Measurements from ENCODE around the gene CAP2.

Gene CAP2

DNA sequence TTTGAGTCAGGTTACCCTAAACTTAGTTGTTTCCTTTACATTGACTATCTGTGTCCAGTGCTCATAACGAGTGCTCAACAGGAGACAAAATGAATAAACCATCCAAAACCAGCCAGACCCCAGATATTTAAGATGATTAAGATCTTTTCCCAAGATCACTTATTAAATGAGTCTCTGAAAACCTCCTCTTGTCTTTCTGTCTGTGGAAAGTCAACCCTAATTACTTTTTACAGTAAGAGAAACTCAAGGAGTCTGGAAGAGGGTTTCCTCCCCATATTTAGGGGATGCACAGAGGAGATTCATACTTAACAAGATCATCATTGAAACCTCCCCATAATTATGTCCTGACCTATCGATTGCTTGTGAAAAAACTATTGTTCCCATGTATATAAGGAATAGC is 84.0 kb downstream of the CAP2 start:
- DNase-seq = no peak

DNA sequence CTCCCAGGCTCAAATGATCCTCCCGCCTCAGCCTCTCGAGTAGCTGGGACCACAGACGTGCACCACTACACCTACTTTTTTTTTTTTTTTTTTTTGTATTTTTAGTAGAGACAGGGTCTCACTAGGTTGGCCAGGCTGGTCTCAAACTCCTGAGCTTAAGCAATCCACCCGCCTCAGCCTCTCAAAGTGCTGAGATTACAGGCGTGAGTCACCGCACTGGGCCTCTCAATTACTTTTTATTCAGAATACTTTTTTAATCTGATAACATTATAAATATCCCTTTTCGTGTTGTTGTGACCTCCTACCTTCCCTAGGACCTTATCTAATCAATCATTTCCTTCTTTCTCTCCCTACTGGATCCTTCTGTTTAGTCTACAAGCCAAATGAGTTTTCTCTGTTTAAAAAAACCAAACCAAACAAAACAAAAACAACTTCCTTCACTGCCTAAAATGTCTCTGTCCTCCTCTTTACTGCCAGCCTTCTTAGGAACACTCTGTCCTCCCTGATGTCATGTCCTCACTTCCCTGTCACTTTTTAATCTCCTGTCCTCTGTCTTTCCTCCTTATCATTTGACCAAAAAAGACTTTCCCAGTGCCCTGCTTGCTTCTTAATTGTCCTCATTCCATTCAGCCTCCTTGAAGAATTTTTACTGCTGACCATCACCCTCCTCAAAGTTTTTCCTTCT is 85.0 kb downstream of the CAP2 start:
- DNase-seq = no peak

DNA sequence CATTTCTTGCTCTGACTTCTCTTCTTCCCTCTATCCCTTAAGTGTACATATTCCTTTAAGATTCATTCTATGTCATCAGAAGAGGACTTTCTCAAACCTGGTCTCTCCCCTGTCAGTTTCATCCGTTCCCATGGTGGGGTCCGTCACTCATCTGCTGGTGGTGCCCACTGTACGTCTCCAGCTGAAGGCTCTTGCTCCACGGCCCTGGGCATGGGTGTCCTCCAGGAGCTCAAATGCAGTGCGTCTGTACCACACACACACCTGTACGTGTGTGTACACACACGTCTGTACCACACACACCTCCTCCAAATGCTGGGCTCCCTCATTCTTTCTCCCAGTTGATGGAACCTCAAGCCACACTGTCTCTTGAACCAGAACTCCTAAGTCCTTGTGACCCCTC is 85.6 kb downstream of the CAP2 start:
- no peak for DNase-seq

- DNase-seq = no peak
These were observed 87.1 kb downstream of the CAP2 start for GRCh38 chr6:17480476-17480875.

GRCh38 chr6:17482711-17483110 is 89.3 kb downstream of the CAP2 start:
- DNase-seq = no peak

DNA sequence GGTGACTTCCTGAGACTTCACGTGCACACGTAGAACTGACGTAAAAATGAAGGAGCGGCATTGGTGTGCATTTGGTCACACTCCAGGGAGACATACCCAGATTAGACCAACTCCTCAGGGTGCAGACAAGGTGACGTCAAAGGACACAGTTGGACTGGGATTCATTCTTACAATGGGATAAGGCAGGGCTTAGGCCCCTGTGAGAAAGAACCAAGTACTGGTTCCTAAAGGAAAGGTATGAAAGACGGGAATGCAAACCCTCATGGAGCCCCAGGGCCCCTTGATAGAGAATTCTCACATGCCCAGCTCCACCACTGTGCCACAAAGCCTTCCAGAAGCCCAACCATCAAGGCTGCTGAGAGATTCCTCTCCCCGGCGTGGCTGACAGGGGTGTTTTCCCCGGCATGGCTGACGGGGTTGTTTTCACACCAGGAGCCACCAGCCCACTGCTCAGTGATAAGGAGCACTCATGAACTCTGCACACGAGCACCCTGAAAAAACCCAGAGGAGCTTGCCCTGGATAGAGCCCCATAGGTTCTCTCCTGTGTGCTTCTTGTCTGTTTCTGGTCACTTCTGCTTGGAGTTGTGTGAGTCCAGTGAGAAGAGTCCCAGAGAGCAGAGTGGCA is 90.1 kb downstream of the CAP2 start:
- no peak for DNase-seq

DNA sequence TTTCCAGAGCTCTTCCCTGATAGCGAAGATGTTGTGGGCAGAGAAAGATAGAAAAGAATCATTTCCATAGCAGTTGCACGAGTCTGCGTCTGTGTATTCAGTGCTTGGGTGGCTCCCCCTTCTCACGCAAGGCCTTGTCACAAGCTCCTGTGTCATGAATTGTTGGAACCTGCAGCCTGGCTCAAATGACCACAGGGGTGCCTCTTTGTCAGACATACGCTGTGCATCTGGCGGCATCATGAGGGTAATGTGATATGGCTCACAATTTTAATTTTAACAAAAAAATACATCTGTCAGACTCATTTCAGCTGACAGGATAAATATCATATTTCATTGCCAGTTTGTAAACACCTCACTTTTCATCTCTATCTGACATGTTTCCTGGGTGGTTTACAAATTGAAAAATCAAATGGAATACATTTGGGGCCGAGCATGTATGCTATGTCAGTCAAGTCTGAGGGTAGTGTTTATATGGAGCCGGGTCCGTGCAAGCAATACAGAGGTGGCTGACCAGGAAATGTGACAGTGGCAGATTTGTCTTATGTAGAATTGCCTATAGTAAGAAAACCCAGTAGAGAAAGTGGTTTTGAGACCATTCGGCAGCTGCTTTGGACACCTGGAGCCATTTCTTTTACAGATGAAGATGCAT is 90.9 kb downstream of the CAP2 start:
- no peak for DNase-seq

- DNase-seq = no peak
These were observed 91.8 kb downstream of the CAP2 start for GRCh38 chr6:17485181-17485580.

DNA sequence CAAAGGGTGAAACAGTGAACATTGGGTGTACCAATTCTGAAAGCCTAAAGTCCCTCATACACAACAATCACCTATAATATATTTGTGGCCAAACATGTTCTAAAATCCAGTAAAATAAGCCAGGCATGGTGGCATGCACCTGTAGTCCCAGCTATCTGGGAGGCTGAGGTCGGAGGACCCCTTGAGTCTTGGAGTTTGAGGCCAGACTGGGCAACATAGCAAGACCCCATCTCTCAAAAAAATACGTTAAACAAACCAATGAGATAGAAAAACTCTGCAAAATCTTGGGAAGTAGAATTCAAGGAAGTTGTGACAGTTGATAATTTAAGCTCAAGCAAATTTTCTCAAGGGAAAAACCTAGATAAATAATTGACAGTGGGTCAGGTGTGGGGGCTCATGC is 92.6 kb downstream of the CAP2 start:
- no peak for DNase-seq

DNA sequence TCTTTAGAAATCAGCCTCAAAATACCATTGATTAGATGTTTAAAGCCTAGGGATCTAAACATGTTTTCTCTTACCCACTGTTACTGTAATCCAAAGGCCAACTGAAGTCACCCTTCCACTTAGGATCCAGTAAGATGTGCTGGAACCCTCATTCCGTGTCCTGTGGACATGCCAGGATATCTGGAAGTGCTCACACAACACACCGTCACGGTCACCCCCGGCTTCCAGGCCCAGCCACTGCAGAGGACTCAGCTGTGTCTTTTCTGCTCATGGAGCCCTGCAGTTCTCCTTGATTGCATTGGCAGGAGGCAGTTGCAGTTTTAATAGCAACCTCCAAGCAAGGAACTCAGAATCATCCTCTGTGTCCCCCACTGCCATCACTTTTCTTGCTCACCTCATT is 93.3 kb downstream of the CAP2 start:
- DNase-seq = no peak

DNA sequence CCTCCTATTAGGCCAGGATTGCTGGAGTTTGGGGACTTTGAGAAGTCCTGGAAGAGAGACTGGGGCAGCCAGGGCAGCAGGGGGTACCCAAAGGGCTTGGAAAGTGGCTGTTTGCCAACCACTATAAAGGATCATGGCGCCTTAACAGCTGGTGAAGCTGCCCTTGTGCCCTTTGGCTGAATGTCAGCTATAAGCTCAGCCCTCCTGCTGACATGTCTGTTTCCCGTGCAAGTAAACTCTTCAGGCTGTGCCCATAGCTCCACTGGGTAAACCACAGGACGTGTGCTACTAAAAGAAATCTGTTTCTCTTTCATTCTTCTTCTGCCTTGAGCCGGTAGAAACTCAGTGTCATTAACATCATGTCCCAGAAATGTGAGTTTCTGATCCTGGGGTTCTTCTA is 97.3 kb downstream of the CAP2 start:
- no peak for DNase-seq

DNA sequence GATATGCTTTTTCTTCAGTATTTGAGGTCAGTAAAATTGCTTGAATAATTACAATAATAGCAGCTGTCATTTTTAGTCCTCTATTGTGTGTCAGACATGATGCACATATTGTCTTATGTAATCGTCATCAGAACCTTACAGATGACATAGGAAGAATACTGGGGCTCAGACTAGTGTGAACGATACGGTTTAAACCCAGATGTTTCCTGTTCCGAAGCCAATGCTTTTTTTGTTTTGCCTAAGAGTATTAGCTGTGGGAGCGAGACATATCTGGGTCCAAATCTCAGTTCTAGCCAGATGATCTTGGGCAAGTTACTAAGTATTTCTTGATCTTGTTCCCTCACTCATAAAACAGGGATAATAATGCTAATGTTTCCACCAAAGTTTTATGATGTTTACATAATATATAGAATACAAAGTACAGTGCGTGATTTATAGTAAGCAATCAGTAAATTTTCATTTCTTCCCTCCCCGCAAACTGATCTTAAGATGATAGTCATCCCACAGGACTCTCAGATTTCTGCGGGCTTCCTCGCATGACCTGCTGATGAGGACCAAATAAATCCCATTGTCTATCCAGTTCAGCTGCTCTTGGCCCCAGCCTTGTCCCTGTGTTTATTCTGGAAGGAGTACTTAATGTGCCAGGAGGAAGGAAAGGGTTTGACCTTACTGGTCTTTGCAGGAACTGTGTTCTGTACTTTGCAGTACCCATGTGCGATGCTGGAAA is 98.2 kb downstream of the CAP2 start:
- DNase-seq = no peak

DNA sequence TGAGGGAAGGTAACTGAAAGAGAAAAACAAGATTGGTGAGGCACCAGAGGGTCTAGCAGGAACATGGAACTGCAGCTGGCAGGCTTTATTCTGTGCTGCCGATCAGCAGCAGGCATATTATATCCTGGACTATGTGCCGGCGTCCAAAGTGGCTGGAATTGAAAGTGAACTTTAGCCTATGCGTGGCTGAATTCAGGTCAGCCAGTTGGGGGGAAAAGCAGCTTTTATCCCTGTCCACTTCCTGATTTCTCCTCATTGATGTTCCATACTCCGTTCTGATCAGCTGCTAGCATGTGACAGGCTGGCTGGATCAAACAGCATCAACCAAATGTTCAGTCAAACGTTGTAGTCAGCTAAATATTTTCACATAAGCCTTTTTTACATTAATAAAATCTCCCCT is 99.0 kb downstream of the CAP2 start:
- DNase-seq = no peak

DNA sequence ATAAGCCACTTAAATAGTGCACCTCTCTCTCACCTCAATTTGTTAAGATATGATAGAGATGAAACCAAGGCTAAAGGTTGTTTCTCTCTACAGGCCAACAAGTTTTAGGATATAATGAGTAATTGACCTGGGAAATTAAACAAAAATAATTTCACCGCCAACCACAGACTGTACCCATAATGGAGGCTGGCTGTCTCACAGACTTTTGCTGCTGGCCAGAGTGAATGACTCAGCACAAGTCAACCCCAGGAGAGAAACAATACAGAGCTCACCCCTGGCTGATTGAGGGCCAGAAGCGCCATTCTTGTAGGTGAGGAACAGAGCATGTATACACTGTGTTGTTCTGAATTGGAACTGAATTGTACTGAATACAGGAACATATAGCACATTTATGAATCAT is 99.9 kb downstream of the CAP2 start:
- DNase-seq = no peak

GRCh38 chr6:17494177-17494576 is 100.8 kb downstream of the CAP2 start:
- DNase-seq = no peak

DNA sequence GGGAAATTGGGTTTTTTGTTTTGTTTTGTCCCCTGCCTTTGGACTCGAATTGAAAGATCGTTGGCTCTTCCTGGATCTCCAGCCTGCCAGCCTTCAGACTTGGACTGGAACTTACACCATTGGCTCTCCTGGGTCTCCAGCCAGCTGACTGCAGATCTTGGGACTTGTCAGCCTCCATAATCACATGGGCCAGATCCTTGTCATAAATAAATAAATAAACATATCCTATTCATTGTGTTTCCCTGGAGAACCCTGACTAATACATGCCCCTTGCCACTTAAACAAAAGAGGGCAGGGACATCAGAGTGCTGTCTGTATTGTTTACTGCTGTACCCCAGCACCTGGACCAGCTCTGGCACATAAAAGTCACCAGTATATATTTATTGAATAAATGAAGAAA is 101.5 kb downstream of the CAP2 start:
- peak; percentile 24 for DNase-seq

GRCh38 chr6:17497535-17498095 is 104.2 kb downstream of the CAP2 start:
- no peak for DNase-seq

DNA sequence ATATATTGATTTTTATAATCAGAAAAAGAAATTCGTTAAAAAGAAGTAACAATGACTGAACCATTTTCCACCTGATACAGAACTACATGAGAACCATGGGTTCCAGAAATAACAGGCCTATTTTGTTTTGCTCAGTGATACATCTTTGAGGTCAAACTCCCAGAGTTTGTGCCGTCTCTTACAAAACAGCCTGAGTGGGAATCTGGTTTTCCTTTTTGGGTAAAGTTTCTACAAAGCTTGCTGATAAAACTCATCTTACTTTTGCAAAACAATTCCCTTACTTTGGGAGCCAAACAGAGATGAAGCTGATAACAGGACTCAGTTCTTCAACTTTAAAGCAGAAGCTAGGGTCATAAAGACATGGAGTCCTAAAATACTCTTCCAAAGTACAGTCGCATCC is 108.0 kb downstream of the CAP2 start:
- DNase-seq = no peak

- no peak for DNase-seq
These were observed 108.7 kb downstream of the CAP2 start for GRCh38 chr6:17501982-17502704.

- no peak for DNase-seq
These were observed 109.7 kb downstream of the CAP2 start for GRCh38 chr6:17503051-17503450.

DNA sequence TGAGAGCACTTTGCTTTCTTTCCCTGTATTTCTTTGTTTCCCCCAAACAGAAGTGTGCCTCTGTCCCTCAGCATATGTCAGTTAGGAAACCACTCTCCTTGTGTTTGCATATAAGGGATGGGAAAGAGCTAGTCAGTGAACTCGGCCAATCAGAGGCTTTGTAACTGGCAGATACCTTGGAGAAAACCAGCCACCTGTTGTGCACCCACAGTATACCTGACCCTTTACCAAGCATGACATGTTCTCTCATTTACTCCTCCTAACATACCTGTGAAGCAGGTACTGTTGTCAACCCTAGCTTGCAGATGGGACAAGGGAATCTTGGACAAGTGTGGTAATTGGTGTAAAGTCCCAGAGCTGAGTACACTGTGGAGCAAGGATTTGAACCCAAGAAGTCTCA is 110.6 kb downstream of the CAP2 start:
- DNase-seq = no peak

DNA sequence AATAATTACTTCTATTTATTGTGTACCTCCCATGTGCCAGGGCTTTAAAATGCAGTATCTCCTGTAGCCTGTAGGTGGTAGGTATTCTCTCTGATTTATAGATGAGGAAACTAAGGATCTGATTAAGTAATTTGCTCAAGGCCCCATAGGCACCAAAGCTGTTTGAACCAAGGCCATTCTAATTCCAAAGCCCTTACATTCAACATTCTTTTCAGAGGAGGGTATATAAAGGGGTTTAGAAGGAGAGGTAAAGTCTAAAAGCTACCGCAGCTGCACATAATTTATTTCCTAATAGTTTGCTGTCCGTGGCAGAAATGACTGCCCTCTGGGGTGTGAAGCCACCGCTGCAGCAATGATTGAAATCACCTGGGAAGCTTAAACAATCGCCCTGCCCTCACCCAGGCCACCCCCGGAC is 111.7 kb downstream of the CAP2 start:
- DNase-seq = peak; percentile 15

- no peak for DNase-seq
These were observed 112.4 kb downstream of the CAP2 start for GRCh38 chr6:17505767-17506280.

All from DMS53 (cell line).